CD8-positive, alpha-beta memory T cell (primary cell): Measurements from ENCODE around the gene PSME4. TPM values are rescaled to one million over a fixed set of nuclear protein-coding genes. Genes with fewer than 3 reads are reported as not detected.
"Not testable (repeated sequence)": the region's sequence is repeated elsewhere in the genome, so short reads cannot be mapped to it uniquely, and the experiment has no call there.

Experiments
- CTCF ChIA-PET: fragments of 350-600 bp; sonication (Branson Sonifier 250); formaldehyde crosslinking; loops from one replicate; lab custom pipeline; 2021; ENCODE audit warnings: antibody characterized with exemption; lab: Charles Lee
- POLR2A ChIA-PET: fragments of 350-600 bp; sonication (Branson Sonifier 250); formaldehyde crosslinking; loops from one replicate; lab custom pipeline; 2021; ENCODE audit warnings: antibody characterized with exemption; lab: Charles Lee
- DNase-seq, 5 donors: peaks; one replicate each; pipeline versions ENCODE4 v3.0.0 to v3.0.0-alpha.2; 2020 to 2022; ENCODE audit warnings: mixed read lengths in 1 of 5
- H3K27ac ChIP-seq: one replicate; pipeline ENCODE4 v1.7.0; 2013; ENCODE audit warnings: low read depth, mild to moderate bottlenecking, low read length, moderate library complexity
- H3K27me3 ChIP-seq: 2 replicates; pipeline ENCODE4 v1.7.0; 2013; ENCODE audit warnings: low read length, mild to moderate bottlenecking; ENCODE audit not compliant: insufficient read depth, poor library complexity, severe bottlenecking
- H3K36me3 ChIP-seq: 2 replicates; pipeline ENCODE4 v1.7.0; 2013; ENCODE audit warnings: mild to moderate bottlenecking, low read length, moderate library complexity; ENCODE audit not compliant: insufficient read depth
- H3K4me1 ChIP-seq: 2 replicates; pipeline ENCODE4 v1.7.0; 2013; ENCODE audit warnings: mild to moderate bottlenecking, low read length, moderate library complexity; ENCODE audit not compliant: insufficient read depth
- H3K4me3 ChIP-seq: 2 replicates; pipeline ENCODE4 v1.7.0; 2013; ENCODE audit warnings: mild to moderate bottlenecking, low read length
- H3K9me3 ChIP-seq: 2 replicates; pipeline ENCODE4 v1.7.0; 2013; ENCODE audit warnings: mild to moderate bottlenecking, low read length
- H3K27ac Mint-ChIP-seq, 8 donors: one replicate each; pipeline ENCODE4 v1.8.0; 2020 to 2021; ENCODE audit warnings: mixed read lengths in 8 of 8, mild to moderate bottlenecking in 6 of 8, inconsistent platforms in 3 of 8, moderate library complexity in 3 of 8
- H3K27me3 Mint-ChIP-seq, 2 donors: one replicate each; pipeline ENCODE4 v1.8.0; 2020 to 2021; ENCODE audit warnings: mixed read lengths in 2 of 2, mild to moderate bottlenecking in 1 of 2, moderate library complexity in 1 of 2
- H3K36me3 Mint-ChIP-seq, 3 donors: one replicate each; pipeline ENCODE4 v1.8.0; 2020 to 2021; ENCODE audit warnings: mixed read lengths in 3 of 3, inconsistent platforms in 1 of 3, mild to moderate bottlenecking in 1 of 3
- H3K4me1 Mint-ChIP-seq, 3 donors: one replicate each; pipeline ENCODE4 v1.8.0; 2020 to 2021; ENCODE audit warnings: mixed read lengths in 3 of 3, inconsistent platforms in 1 of 3, mild to moderate bottlenecking in 1 of 3
- H3K4me3 Mint-ChIP-seq, 7 donors: one replicate each; pipeline ENCODE4 v1.8.0; 2020 to 2021; ENCODE audit warnings: mixed read lengths in 7 of 7, mild to moderate bottlenecking in 6 of 7, moderate library complexity in 4 of 7, inconsistent platforms in 2 of 7
- H3K9me3 Mint-ChIP-seq, 5 donors: one replicate each; pipeline ENCODE4 v1.8.0; 2020 to 2022; ENCODE audit warnings: mixed read lengths in 5 of 5, mild to moderate bottlenecking in 3 of 5, moderate library complexity in 2 of 5, inconsistent platforms in 1 of 5
- polyA plus RNA-seq: library from polyadenylated mRNA; unstranded; fragments of 300-500 nt; fragmentation: Illumina TruSeq; gene quantifications from one replicate; pipeline ENCODE4 v1.2.3, GENCODE V29; 2021
- total RNA-seq, 2 experiments: library from RNA; stranded (reverse); gene quantifications; one replicate each; pipeline ENCODE4 v1.2.3, GENCODE V29; 2021

Gene PSME4
- total and polyA plus RNA-seq, 3 experiments from 2014 or later, result 6.2 to 49.9 (median 48.0) TPM

DNA sequence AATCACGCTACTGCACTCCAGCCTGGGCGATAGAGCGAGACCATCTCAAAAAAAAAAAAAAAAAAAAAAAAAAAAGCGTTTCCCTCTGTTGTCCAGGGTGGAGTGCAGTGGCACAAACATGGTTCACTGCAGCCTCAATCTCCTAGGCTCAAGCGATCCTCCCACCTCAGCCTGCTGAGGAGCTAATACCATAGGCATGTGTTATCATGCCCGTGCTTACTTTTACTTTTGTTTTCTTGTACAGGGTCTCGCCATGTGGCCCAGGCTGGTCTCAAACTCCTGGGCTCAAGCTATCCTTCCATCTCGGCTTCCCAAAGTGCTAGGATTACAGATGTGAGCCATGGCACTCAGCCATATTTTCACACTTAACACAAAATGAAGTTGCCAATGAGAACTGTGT, 37.5 kb downstream of the PSME4 start:
- Mint-ChIP-seq H3K36me3 (peaks cover 11 to 86% (median 31%) of the 10 kb centered on the region in 3 donors), H3K4me1 (peaks cover 6 to 13% (median 9%) of the 10 kb centered on the region in 3 donors), H3K9me3 (no peaks in the 10 kb centered on the region), H3K4me3 (peak overlapping the region in 1 of 7 donors; percentile 27), H3K27me3 (no peaks in the 10 kb centered on the region), H3K27ac (peak overlapping the region in 1 of 8 donors; percentile 81)
- Histone ChIP-seq H3K27me3 (no peaks in the 10 kb centered on the region), H3K36me3 (peaks cover 47% of the 10 kb centered on the region), H3K9me3 (no peaks in the 10 kb centered on the region), H3K4me3 (no peak overlapping the region), H3K27ac (no peak overlapping the region), H3K4me1 (no peaks in the 10 kb centered on the region)
- DNase-seq, result no peak
- ChIA-PET POLR2A (no interaction called here), CTCF (interaction anchor here (0.7 kb wide), 1 partner anchor 824 kb away, joined by 5 read pairs; no protein-coding TSS in a partner anchor)

DNA sequence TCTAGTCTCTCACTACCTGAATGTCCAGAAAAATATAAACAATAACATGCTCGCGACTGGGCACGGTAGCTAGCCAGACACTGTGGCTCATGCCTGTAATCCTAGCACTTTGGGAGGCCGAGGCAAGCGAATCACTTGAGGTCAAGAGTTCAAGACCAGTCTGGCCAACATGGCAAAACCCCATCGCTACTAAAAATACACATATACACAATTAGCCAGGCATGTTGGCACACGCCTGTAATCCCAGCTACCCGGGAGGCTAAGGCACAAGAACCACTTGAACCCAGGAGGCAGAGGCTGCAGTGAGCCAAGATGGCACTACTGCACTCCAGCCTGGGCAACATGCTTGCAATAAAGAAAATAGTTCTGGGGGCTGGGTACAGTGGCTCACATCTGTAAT, 44.5 kb downstream of the PSME4 start:
- H3K4me3 ChIP-seq, DNase-seq, H3K27me3 ChIP-seq, H3K9me3 ChIP-seq, H3K27ac ChIP-seq, H3K4me3 Mint-ChIP-seq, H3K27me3 Mint-ChIP-seq, H3K4me1 Mint-ChIP-seq, H3K9me3 Mint-ChIP-seq, POLR2A ChIA-PET, H3K4me1 ChIP-seq: not testable (repeated sequence)
- Mint-ChIP-seq H3K36me3 (peaks cover 8 to 85% (median 22%) of the 10 kb centered on the region in 3 donors), H3K27ac (peak overlapping the region in 1 of 8 donors; percentile 17)
- peaks cover 56% of the 10 kb centered on the region for H3K36me3 ChIP-seq
- CTCF ChIA-PET, result interaction anchor here (1.1 kb wide), 1 partner anchor 14 kb away, joined by 3 read pairs; no protein-coding TSS in a partner anchor

- DNase-seq, result no peak
- H3K4me1 ChIP-seq, result peaks cover 6% of the 10 kb centered on the region
- Mint-ChIP-seq H3K4me1 (peaks cover 10 to 27% (median 16%) of the 10 kb centered on the region in 3 donors), H3K9me3 (no peaks in the 10 kb centered on the region), H3K27me3 (no peaks in the 10 kb centered on the region), H3K4me3 (peak overlapping the region in 2 of 7 donors; percentile 19 to 30), H3K36me3 (peaks cover 8 to 56% (median 11%) of the 10 kb centered on the region in 3 donors), H3K27ac (peak overlapping the region in 6 of 8 donors; percentile 2 to 54 (median 23))
- H3K27me3 ChIP-seq, result no peaks in the 10 kb centered on the region
- no peak overlapping the region for H3K27ac ChIP-seq
- CTCF ChIA-PET, result no interaction called here
- POLR2A ChIA-PET, result no interaction called here
- H3K36me3 ChIP-seq, result peaks cover 7% of the 10 kb centered on the region
- no peaks in the 10 kb centered on the region for H3K9me3 ChIP-seq
- no peak overlapping the region for H3K4me3 ChIP-seq
Measured at GRCh38 chr2:53913721-53914120, 57.1 kb downstream of the PSME4 start.

DNA sequence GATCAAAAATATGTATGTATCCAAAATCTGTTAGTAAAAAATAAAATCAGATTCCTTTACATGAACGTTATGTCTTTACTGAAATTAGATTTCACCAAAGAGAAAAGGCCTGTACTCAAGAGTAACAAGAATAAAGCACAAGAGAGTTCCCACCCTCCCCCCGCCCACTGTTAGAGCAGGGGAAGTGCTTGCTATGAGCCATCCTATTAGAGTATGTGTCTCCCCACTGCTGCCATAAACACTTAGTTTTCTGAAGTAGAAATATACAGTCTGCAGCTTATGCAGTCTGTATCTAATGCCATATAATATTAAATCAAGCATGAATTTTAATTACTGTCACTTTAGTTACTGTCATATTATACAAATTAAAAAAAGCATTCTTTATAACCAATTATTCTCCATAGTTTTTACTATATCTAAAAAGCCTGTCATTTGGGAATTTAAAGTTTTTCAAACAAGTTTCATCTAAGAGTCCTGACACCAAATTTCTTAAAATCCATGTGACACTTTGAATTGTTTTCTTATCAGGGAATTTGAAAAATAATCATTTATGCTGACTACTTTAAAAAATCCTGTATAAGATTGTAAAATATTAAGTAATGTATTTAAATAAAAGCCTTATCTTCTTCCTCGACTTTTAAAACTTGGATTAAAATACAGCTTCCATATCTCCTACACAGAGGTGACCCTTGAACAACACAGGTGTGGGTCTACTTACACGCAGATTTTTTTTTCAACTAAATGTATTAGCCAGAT, 59.2 kb downstream of the PSME4 start:
- POLR2A ChIA-PET, result no interaction called here
- no peak overlapping the region for H3K27ac Mint-ChIP-seq
- peaks cover 13% of the 10 kb centered on the region for H3K36me3 ChIP-seq
- no peak overlapping the region for H3K27ac ChIP-seq
- DNase-seq, result no peak
- peaks cover 10 to 27% (median 16%) of the 10 kb centered on the region in 3 donors for H3K4me1 Mint-ChIP-seq
- H3K9me3 Mint-ChIP-seq, result no peaks in the 10 kb centered on the region
- H3K4me3 Mint-ChIP-seq, result no peak overlapping the region
- H3K4me1 ChIP-seq, result peaks cover 6% of the 10 kb centered on the region
- CTCF ChIA-PET, result interaction anchor here (0.7 to 1.0 kb wide), 2 partner anchors 9 to 14 kb away, joined by 3 read pairs; no protein-coding TSS in a partner anchor
- H3K36me3 Mint-ChIP-seq, result peaks cover 21 to 65% (median 21%) of the 10 kb centered on the region in 3 donors
- H3K27me3 ChIP-seq, result no peaks in the 10 kb centered on the region
- H3K4me3 ChIP-seq, result no peak overlapping the region
- no peaks in the 10 kb centered on the region for H3K27me3 Mint-ChIP-seq
- no peaks in the 10 kb centered on the region for H3K9me3 ChIP-seq

- no peak overlapping the region for H3K4me3 Mint-ChIP-seq
- H3K36me3 ChIP-seq, result peaks cover 28% of the 10 kb centered on the region
- no peak for DNase-seq
- no peaks in the 10 kb centered on the region for H3K9me3 Mint-ChIP-seq
- H3K27ac ChIP-seq, result no peak overlapping the region
- no peaks in the 10 kb centered on the region for H3K27me3 ChIP-seq
- H3K4me1 Mint-ChIP-seq, result peaks cover 2 to 10% (median 3%) of the 10 kb centered on the region in 3 donors
- POLR2A ChIA-PET, result no interaction called here
- H3K9me3 ChIP-seq, result no peaks in the 10 kb centered on the region
- no peak overlapping the region for H3K4me3 ChIP-seq
- peak overlapping the region in 4 of 8 donors; percentile 1 to 70 (median 26) for H3K27ac Mint-ChIP-seq
- H3K36me3 Mint-ChIP-seq, result peaks cover 19 to 77% (median 23%) of the 10 kb centered on the region in 3 donors
- CTCF ChIA-PET, result no interaction called here
- H3K27me3 Mint-ChIP-seq, result no peaks in the 10 kb centered on the region
- H3K4me1 ChIP-seq, result no peaks in the 10 kb centered on the region
Measured at GRCh38 chr2:53907582-53907981, 63.2 kb downstream of the PSME4 start.

DNA sequence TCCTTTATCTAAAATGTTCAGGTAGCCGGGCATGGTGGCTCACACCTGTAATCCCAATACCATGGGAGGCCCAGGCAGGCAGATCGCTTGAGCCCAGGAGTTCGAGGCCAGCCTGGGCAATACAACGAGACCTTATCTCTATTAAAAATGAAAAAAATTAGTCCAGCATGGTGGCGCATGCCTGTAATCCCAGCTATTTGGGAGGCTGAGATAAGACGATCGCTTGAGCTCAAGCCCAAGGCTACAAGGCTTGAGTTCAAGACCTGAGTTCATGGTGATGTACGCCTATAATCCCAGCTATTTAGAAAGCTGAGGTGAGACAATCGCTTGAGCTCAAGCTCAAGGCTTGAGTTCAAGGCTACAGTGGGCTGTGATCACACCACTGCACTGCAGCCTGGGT, 65.4 kb downstream of the PSME4 start:
- no peak overlapping the region for H3K4me3 ChIP-seq
- Mint-ChIP-seq H3K4me1 (peaks cover 0 to 1% (median 0%) of the 10 kb centered on the region in 3 donors), H3K4me3 (no peak overlapping the region), H3K27ac (no peak overlapping the region), H3K36me3 (peaks cover 25 to 82% (median 27%) of the 10 kb centered on the region in 3 donors), H3K9me3 (no peaks in the 10 kb centered on the region), H3K27me3 (no peaks in the 10 kb centered on the region)
- DNase-seq, result no peak
- ChIA-PET POLR2A (interaction anchor here (0.9 kb wide), 1 partner anchor 8 kb away, joined by 5 read pairs; no protein-coding TSS in a partner anchor), CTCF (no interaction called here)
- H3K4me1 ChIP-seq, result no peaks in the 10 kb centered on the region
- no peak overlapping the region for H3K27ac ChIP-seq
- H3K36me3 ChIP-seq, result peaks cover 41% of the 10 kb centered on the region
- no peaks in the 10 kb centered on the region for H3K9me3 ChIP-seq
- no peaks in the 10 kb centered on the region for H3K27me3 ChIP-seq

DNA sequence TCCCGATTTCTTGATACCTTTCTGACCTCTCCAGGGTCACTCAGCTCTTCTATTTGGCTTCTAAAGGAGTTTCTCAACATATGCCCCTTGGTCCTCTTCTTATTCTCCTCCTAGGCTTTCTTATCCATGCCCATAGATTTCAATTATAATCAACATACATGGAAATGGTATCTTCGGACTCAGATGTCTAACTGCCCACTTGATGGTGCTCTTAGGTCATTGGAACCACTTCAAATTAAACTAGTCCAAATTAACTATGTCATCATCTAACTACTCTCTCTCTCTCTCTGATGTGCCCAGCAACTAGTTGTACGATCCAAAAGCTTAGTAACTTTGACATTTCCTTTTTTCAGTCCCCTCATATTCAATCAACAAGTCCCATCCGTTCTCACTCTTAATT, 67.8 kb downstream of the PSME4 start:
- H3K4me3 Mint-ChIP-seq, result no peak overlapping the region
- CTCF ChIA-PET, result interaction anchor here (1.6 kb wide), 1 partner anchor 9 kb away, joined by 3 read pairs; no protein-coding TSS in a partner anchor
- POLR2A ChIA-PET, result interaction anchor here (0.6 kb wide), 1 partner anchor 170 kb away, joined by 3 read pairs; no protein-coding TSS in a partner anchor
- H3K36me3 Mint-ChIP-seq, result peaks cover 31 to 82% (median 32%) of the 10 kb centered on the region in 3 donors
- no peak for DNase-seq
- peak overlapping the region in 4 of 8 donors; percentile 10 to 58 (median 52) for H3K27ac Mint-ChIP-seq
- Histone ChIP-seq H3K4me1 (no peaks in the 10 kb centered on the region), H3K9me3 (no peaks in the 10 kb centered on the region), H3K4me3 (no peak overlapping the region), H3K36me3 (peaks cover 51% of the 10 kb centered on the region), H3K27ac (no peak overlapping the region), H3K27me3 (no peaks in the 10 kb centered on the region)
- H3K27me3 Mint-ChIP-seq, result no peaks in the 10 kb centered on the region
- H3K4me1 Mint-ChIP-seq, result peaks cover 0 to 2% (median 0%) of the 10 kb centered on the region in 3 donors
- no peaks in the 10 kb centered on the region for H3K9me3 Mint-ChIP-seq

DNA sequence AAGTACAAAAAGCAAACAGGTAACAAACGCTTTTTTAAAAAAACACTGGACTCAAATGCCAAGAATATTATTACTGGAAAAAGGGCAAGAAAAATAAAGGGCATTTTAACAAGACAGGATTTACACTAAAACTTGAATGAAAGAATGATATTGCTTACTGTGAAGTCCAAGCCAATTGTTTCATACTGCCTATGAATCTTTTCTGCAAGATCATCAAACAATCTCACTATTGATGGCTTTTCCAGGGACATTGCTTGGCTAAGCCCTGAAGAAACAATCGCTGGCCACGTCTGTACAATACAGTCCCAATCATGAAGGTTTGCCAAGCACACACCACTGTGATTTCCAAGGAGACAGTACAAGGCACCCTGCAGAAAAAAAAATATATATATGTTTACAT, 69.6 kb downstream of the PSME4 start:
- Histone ChIP-seq H3K36me3 (peaks cover 45% of the 10 kb centered on the region), H3K4me3 (no peak overlapping the region), H3K9me3 (no peaks in the 10 kb centered on the region), H3K4me1 (no peaks in the 10 kb centered on the region), H3K27me3 (no peaks in the 10 kb centered on the region), H3K27ac (no peak overlapping the region)
- ChIA-PET CTCF (no interaction called here), POLR2A (no interaction called here)
- Mint-ChIP-seq H3K36me3 (peaks cover 21 to 81% (median 25%) of the 10 kb centered on the region in 3 donors), H3K27ac (peak overlapping the region in 3 of 8 donors; percentile 18 to 65 (median 26)), H3K9me3 (no peaks in the 10 kb centered on the region), H3K4me3 (no peak overlapping the region), H3K4me1 (peaks cover 0 to 2% (median 0%) of the 10 kb centered on the region in 3 donors), H3K27me3 (no peaks in the 10 kb centered on the region)
- DNase-seq, result no peak
